ENCODE measurements around the gene GABRG3. TPM values are rescaled to one million over a fixed set of nuclear protein-coding genes. Genes with fewer than 3 reads are reported as not detected.

The GABRG3 gene
- total and polyA plus RNA-seq, 4 experiments from 2014 or later: not detected

DNA sequence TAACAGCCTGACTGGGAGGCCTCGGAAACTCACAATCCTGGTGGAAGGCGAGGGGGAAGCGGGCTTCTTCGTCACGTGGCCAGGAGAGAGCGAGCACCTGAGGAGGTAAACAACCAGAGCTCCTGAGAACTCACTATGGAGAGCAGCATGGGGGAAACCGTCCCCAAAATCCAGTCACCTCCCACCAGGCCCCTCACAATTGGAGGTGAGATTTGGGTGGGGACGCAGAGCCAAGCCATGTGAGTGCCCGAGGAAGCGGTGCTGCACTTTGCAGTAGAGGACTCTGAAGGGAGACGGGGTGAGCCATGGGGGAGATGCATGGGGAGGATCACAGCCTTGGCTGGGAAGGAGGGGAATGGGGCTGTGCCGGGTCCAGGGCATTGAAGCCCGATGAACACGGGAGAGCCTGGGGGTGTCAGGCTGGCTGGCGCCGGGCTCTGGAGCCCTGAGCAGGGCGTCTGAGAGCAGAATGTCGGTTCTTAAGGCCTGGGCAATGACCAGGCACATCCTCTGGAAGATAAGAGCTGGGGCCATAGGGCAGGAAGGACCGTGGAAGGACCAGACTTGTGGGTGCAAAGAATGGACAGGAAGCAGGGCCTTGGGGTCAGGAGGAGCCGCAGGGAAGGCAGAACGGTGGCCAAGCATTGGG is 117.7 kb downstream of the GABRG3 start:
- Mint-ChIP-seq H3K36me3 (no peaks in the 10 kb centered on the region), H3K9me3 (peaks cover 0 to 27% (median 6%) of the 10 kb centered on the region in 8 donors), H3K27me3 (no peaks in the 10 kb centered on the region), H3K4me1 (no peaks in the 10 kb centered on the region), H3K4me3 (no peak overlapping the region), H3K27ac (no peak overlapping the region)
- Histone ChIP-seq H3K9me3 (ENCODE audit: control insufficient read depth in 1 of 2, low read length in 2 of 2) (no peaks in the 10 kb centered on the region), H3K4me1 (ENCODE audit: insufficient read depth, low read length) (no peaks in the 10 kb centered on the region), H3K27me3 (ENCODE audit: insufficient read depth, low read length) (no peaks in the 10 kb centered on the region), H3K4me3 (ENCODE audit: low read length in 2 of 2) (no peak overlapping the region), H3K27ac (ENCODE audit: low read depth, low read length) (no peak overlapping the region), H3K36me3 (ENCODE audit: insufficient read depth, low read length) (no peaks in the 10 kb centered on the region)
- ChIA-PET POLR2A (ENCODE audit: partially characterized antibody) (no interaction called here), CTCF (ENCODE audit: partially characterized antibody) (no interaction called here)
- intact Hi-C loops (cut with micrococcal nuclease): loop anchor here (10.0 kb wide), 1 partner anchor 64 kb away; no protein-coding TSS in a partner anchor
- DNase-seq: no peak

DNA sequence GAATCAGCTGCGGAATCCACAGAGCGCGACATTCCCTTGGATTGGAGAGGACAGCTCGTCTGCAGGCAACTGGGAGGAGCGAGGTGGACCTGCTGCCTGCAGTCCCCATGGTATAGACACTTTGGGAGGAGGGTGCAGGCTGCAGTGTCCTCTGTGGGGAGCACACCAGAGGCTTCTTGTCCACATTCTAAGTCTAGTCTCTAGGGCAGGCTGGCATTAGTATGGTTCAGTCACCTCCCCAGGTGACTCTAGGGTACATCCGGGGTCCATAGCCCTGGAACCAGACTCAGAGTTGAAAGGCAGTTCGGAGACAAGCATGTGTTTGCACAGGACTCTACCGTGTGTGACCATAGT is 118.2 kb downstream of the GABRG3 start:
- H3K4me1 ChIP-seq (ENCODE audit: insufficient read depth, low read length): no peaks in the 10 kb centered on the region
- no peak overlapping the region for H3K27ac ChIP-seq (ENCODE audit: low read depth, low read length)
- H3K36me3 ChIP-seq (ENCODE audit: insufficient read depth, low read length): no peaks in the 10 kb centered on the region
- Mint-ChIP-seq H3K36me3 (no peaks in the 10 kb centered on the region), H3K4me1 (no peaks in the 10 kb centered on the region), H3K4me3 (no peak overlapping the region), H3K27ac (no peak overlapping the region), H3K27me3 (no peaks in the 10 kb centered on the region), H3K9me3 (peaks cover 0 to 27% (median 6%) of the 10 kb centered on the region in 8 donors)
- H3K27me3 ChIP-seq (ENCODE audit: insufficient read depth, low read length): no peaks in the 10 kb centered on the region
- CTCF ChIA-PET (ENCODE audit: partially characterized antibody): no interaction called here
- no peak for DNase-seq
- no peak overlapping the region for H3K4me3 ChIP-seq (ENCODE audit: low read length in 2 of 2)
- H3K9me3 ChIP-seq (ENCODE audit: control insufficient read depth in 1 of 2, low read length in 2 of 2): no peaks in the 10 kb centered on the region
- intact Hi-C loops (cut with micrococcal nuclease): loop anchor here (10.0 kb wide), 1 partner anchor 64 kb away; no protein-coding TSS in a partner anchor
- POLR2A ChIA-PET (ENCODE audit: partially characterized antibody): no interaction called here

DNA sequence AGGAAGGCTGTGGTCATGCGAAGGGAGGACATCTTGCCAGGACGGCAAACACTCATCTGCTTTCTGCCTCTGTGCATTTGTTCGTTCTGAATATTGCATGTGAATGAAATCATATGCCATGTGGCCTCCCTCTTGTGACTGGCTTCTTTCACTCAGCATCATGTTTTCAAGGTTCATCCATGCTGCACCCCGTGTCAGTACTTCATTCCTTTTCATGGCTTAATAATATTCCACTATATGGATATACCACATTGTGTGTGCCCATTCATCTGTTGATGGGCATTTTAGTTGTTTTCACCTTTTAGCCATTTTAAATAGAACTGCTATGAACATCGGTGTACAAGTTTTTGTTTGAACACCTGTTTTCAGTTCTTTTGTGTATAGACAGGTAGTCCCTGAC is 118.7 kb downstream of the GABRG3 start:
- intact Hi-C loops (cut with micrococcal nuclease): loop anchor here (10.0 kb wide), 1 partner anchor 65 kb away; no protein-coding TSS in a partner anchor
- Mint-ChIP-seq H3K4me3 (no peak overlapping the region), H3K9me3 (peaks cover 0 to 27% (median 4%) of the 10 kb centered on the region in 8 donors), H3K27me3 (no peaks in the 10 kb centered on the region), H3K4me1 (no peaks in the 10 kb centered on the region), H3K36me3 (no peaks in the 10 kb centered on the region), H3K27ac (no peak overlapping the region)
- Histone ChIP-seq H3K4me3 (ENCODE audit: low read length in 2 of 2) (no peak overlapping the region), H3K36me3 (ENCODE audit: insufficient read depth, low read length) (no peaks in the 10 kb centered on the region), H3K9me3 (ENCODE audit: control insufficient read depth in 1 of 2, low read length in 2 of 2) (no peaks in the 10 kb centered on the region), H3K4me1 (ENCODE audit: insufficient read depth, low read length) (no peaks in the 10 kb centered on the region), H3K27me3 (ENCODE audit: insufficient read depth, low read length) (no peaks in the 10 kb centered on the region), H3K27ac (ENCODE audit: low read depth, low read length) (no peak overlapping the region)
- ChIA-PET POLR2A (ENCODE audit: partially characterized antibody) (no interaction called here), CTCF (ENCODE audit: partially characterized antibody) (no interaction called here)
- DNase-seq: no peak

DNA sequence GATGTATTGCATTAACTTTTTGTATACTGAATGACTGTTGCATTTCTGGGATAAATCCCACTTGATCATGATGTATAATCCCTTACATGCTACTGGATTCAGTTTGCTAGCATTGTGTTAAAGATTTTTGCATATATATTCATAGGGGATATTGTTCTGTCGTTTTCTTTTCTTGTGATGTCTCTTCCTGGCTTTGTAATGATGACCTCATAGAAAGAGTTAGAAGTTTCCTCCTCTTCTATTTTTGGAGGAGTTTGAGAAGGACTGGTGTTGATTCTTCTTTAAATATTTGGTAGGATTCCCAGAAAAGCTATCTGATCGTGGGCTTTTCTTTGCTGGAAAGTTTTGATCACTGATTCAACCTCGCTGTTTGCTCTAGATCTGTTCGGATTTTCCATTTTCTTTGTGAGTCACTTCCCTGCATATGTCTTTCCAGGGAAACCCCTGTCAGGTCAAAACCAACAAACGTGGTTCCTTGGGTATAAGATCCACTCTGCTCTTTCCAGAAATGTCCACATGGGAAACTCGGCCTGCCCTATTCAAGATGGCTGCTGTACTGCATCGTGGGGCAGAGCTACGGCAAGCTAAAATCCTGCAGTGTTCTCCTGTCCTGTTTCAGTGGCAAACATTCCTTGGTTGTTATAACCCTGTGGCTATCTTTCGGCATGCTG is 120.4 kb downstream of the GABRG3 start:
- Histone ChIP-seq H3K36me3 (ENCODE audit: insufficient read depth, low read length) (no peaks in the 10 kb centered on the region), H3K9me3 (ENCODE audit: control insufficient read depth in 1 of 2, low read length in 2 of 2) (no peaks in the 10 kb centered on the region), H3K4me3 (ENCODE audit: low read length in 2 of 2) (no peak overlapping the region), H3K4me1 (ENCODE audit: insufficient read depth, low read length) (no peaks in the 10 kb centered on the region), H3K27me3 (ENCODE audit: insufficient read depth, low read length) (no peaks in the 10 kb centered on the region), H3K27ac (ENCODE audit: low read depth, low read length) (no peak overlapping the region)
- ChIA-PET CTCF (ENCODE audit: partially characterized antibody) (no interaction called here), POLR2A (ENCODE audit: partially characterized antibody) (no interaction called here)
- no peak for DNase-seq
- H3K27me3 Mint-ChIP-seq: no peaks in the 10 kb centered on the region
- intact Hi-C loops (cut with micrococcal nuclease): no loop called here
- H3K27ac Mint-ChIP-seq: no peak overlapping the region
- no peaks in the 10 kb centered on the region for H3K36me3 Mint-ChIP-seq
- H3K4me1 Mint-ChIP-seq: no peaks in the 10 kb centered on the region
- H3K9me3 Mint-ChIP-seq: peaks cover 0 to 41% (median 7%) of the 10 kb centered on the region in 8 donors
- no peak overlapping the region for H3K4me3 Mint-ChIP-seq

DNA sequence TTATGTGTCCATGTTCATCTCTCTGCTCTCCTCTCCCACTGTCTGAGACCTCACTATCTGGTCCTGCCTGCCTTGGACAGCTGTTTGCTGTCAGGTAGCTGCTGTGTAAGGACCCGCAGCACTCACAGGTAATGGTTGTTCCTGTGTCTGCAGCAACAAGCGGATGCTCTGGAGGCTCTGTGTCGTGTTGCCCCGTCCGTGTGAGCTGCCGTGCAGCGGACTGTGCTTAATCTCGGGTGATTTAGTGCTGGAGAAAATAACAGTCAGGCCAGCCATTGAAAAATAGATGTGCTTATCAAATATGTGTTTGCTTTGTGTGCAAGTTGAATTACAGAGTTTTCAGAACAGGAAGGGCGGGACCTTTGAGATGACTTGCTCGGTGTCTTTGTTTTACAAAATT is 121.4 kb downstream of the GABRG3 start:
- no peaks in the 10 kb centered on the region for H3K9me3 ChIP-seq (ENCODE audit: control insufficient read depth in 1 of 2, low read length in 2 of 2)
- H3K36me3 ChIP-seq (ENCODE audit: insufficient read depth, low read length): no peaks in the 10 kb centered on the region
- H3K4me1 ChIP-seq (ENCODE audit: insufficient read depth, low read length): no peaks in the 10 kb centered on the region
- H3K27me3 ChIP-seq (ENCODE audit: insufficient read depth, low read length): no peaks in the 10 kb centered on the region
- ChIA-PET POLR2A (ENCODE audit: partially characterized antibody) (no interaction called here), CTCF (ENCODE audit: partially characterized antibody) (no interaction called here)
- Mint-ChIP-seq H3K27ac (no peak overlapping the region), H3K27me3 (no peaks in the 10 kb centered on the region), H3K36me3 (no peaks in the 10 kb centered on the region), H3K9me3 (peaks cover 0 to 38% (median 7%) of the 10 kb centered on the region in 8 donors), H3K4me1 (no peaks in the 10 kb centered on the region), H3K4me3 (no peak overlapping the region)
- H3K4me3 ChIP-seq (ENCODE audit: low read length in 2 of 2): no peak overlapping the region
- DNase-seq: no peak
- no peak overlapping the region for H3K27ac ChIP-seq (ENCODE audit: low read depth, low read length)
- intact Hi-C loops (cut with micrococcal nuclease): no loop called here

DNA sequence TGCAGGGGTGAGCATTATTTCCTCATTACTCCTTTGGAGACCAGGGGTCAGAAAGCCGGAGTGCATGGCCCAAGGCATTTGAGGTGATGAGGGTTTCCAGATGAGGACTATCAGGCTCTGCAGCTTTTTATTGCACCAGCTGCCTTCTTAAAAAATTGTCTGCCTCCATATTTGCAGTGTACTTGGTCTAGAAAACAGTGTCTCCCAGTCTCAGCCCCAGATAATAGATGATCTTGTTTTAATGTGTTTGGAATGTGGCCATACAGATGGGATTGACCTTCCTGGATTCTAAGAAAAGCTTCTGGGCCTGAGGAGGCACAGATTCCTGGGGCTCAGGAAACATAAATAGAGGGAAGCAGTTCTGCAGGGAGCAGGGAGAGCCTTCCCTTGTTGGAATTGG is 123.3 kb downstream of the GABRG3 start:
- Histone ChIP-seq H3K4me3 (ENCODE audit: low read length in 2 of 2) (no peak overlapping the region), H3K4me1 (ENCODE audit: insufficient read depth, low read length) (no peaks in the 10 kb centered on the region), H3K27ac (ENCODE audit: low read depth, low read length) (no peak overlapping the region), H3K36me3 (ENCODE audit: insufficient read depth, low read length) (no peaks in the 10 kb centered on the region), H3K9me3 (ENCODE audit: control insufficient read depth in 1 of 2, low read length in 2 of 2) (no peaks in the 10 kb centered on the region), H3K27me3 (ENCODE audit: insufficient read depth, low read length) (no peaks in the 10 kb centered on the region)
- CTCF ChIA-PET (ENCODE audit: partially characterized antibody): no interaction called here
- Mint-ChIP-seq H3K4me3 (no peak overlapping the region), H3K9me3 (peaks cover 0 to 34% (median 8%) of the 10 kb centered on the region in 8 donors), H3K4me1 (no peaks in the 10 kb centered on the region), H3K36me3 (no peaks in the 10 kb centered on the region), H3K27ac (no peak overlapping the region), H3K27me3 (no peaks in the 10 kb centered on the region)
- DNase-seq: no peak
- POLR2A ChIA-PET (ENCODE audit: partially characterized antibody): no interaction called here
- intact Hi-C loops (cut with micrococcal nuclease): no loop called here

DNA sequence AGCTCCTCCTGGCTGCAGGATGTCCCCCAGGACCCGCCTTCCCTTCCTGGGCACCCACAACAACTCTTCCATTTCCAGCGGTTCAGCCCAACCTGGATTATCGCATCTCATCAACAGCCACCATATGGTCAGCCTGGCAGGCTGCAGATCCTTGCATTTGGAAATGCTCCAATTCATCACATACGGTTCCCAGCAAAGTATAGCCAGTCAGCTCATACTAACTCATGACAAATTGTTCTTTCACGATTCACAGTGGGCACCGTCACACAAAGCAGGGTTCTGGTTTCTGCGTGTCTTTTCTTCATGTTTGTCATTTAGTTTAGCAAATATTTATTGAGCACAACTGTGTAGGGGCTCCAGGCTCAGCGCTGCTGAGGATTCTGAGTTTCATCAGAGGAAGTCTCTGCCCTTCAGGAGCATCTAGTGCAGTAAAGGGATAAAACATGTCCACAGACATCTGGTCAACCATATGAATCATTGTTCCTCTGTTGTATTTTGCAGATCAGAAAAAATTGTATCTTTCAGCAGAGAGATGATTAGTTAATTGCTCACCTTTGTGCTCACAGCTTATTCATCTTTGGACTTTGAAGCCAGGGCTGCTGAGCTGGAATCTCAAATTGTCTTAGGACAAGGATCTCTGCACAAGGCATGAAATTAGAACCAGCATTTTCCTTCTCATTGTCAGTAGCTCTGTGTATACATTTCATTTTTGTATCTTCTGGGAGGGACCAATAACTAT is 125.1 kb downstream of the GABRG3 start:
- Mint-ChIP-seq H3K4me3 (no peak overlapping the region), H3K4me1 (no peaks in the 10 kb centered on the region), H3K27ac (no peak overlapping the region), H3K36me3 (no peaks in the 10 kb centered on the region), H3K27me3 (no peaks in the 10 kb centered on the region), H3K9me3 (peaks cover 0 to 25% (median 8%) of the 10 kb centered on the region in 8 donors)
- H3K4me1 ChIP-seq (ENCODE audit: insufficient read depth, low read length): no peaks in the 10 kb centered on the region
- intact Hi-C loops (cut with micrococcal nuclease): no loop called here
- POLR2A ChIA-PET (ENCODE audit: partially characterized antibody): no interaction called here
- H3K27ac ChIP-seq (ENCODE audit: low read depth, low read length): no peak overlapping the region
- H3K4me3 ChIP-seq (ENCODE audit: low read length in 2 of 2): no peak overlapping the region
- H3K9me3 ChIP-seq (ENCODE audit: control insufficient read depth in 1 of 2, low read length in 2 of 2): no peaks in the 10 kb centered on the region
- no peaks in the 10 kb centered on the region for H3K27me3 ChIP-seq (ENCODE audit: insufficient read depth, low read length)
- no peak for DNase-seq
- no peaks in the 10 kb centered on the region for H3K36me3 ChIP-seq (ENCODE audit: insufficient read depth, low read length)
- CTCF ChIA-PET (ENCODE audit: partially characterized antibody): no interaction called here

Measured in CD4-positive, alpha-beta memory T cell (primary cell).